NB4 (cell line): ENCODE measurements around the gene TBL1XR1.

Source experiments
- DNase-seq: peaks from one replicate; pipeline ENCODE4 v3.0.0; 2010; ENCODE audit warnings: low read depth
- H3K4me3 ChIP-seq: one replicate; pipeline ENCODE4 v1.5.1; 2011; ENCODE audit warnings: mild to moderate bottlenecking, low read depth, low read length, moderate library complexity
- MAX ChIP-seq: IDR thresholded peaks from 2 replicates; pipeline ENCODE4 v1.6.1; 2011; ENCODE audit warnings: low read depth, low read length
- MYC ChIP-seq: IDR thresholded peaks from 2 replicates; pipeline ENCODE4 v1.6.1; 2011; ENCODE audit warnings: low read depth, low read length
- POLR2A ChIP-seq: IDR thresholded peaks from 2 replicates; pipeline ENCODE4 v1.6.1; 2011; ENCODE audit warnings: mild to moderate bottlenecking; ENCODE audit not compliant: insufficient read length; ENCODE audit errors: extremely low read depth
- TF ChIP-seq, protein P1 (sequence below): IDR thresholded peaks from one replicate; pipeline ENCODE4 v1.5.1; 2012; ENCODE audit warnings: low read depth, low read length

Gene TBL1XR1

GRCh38 chr3:176971613-176972174 lies 225.6 kb downstream of the TBL1XR1 start:
- DNase-seq, result peak; percentile 11
- no peak overlapping the region for H3K4me3 ChIP-seq
- TF ChIP-seq MAX (no peak), POLR2A (no peak)
- TF ChIP-seq, protein P1, sequence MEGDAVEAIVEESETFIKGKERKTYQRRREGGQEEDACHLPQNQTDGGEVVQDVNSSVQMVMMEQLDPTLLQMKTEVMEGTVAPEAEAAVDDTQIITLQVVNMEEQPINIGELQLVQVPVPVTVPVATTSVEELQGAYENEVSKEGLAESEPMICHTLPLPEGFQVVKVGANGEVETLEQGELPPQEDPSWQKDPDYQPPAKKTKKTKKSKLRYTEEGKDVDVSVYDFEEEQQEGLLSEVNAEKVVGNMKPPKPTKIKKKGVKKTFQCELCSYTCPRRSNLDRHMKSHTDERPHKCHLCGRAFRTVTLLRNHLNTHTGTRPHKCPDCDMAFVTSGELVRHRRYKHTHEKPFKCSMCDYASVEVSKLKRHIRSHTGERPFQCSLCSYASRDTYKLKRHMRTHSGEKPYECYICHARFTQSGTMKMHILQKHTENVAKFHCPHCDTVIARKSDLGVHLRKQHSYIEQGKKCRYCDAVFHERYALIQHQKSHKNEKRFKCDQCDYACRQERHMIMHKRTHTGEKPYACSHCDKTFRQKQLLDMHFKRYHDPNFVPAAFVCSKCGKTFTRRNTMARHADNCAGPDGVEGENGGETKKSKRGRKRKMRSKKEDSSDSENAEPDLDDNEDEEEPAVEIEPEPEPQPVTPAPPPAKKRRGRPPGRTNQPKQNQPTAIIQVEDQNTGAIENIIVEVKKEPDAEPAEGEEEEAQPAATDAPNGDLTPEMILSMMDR, result no peak

- H3K4me3 ChIP-seq, result no peak overlapping the region
- no peak for DNase-seq
- TF ChIP-seq MYC (no peak), POLR2A (no peak), MAX (no peak)
- TF ChIP-seq, protein P1, result no peak
These were observed 226.5 kb downstream of the TBL1XR1 start for GRCh38 chr3:176970770-176971169.

DNA sequence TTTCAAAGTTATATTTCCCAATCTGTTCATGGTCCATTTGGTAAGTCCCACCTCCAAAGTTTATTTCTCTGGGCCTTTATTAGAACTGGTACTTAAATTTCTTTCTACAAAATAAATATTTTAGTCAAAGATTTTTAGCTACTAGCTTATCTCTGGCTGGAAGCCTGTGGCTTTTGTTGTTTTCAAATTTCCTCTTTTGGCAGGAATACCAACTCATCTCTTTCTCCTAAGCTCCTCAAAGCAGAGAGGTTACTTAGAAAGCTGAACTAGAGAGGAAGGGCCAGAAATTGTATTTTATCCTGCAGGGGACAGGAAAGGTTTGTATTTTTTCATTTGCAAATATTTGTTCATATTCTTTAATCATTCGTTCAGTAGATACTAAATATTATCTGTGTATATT lies 227.8 kb downstream of the TBL1XR1 start:
- no peak overlapping the region for H3K4me3 ChIP-seq
- no peak for DNase-seq
- no peak for TF ChIP-seq MYC
- no peak for TF ChIP-seq POLR2A
- no peak for TF ChIP-seq MAX
- TF ChIP-seq, protein P1, result no peak
